HepG2 (cell line): Measurements from ENCODE around the gene MARCHF5. TPM values are rescaled to one million over a fixed set of nuclear protein-coding genes. Genes with fewer than 3 reads are reported as not detected.
A peak's percentile ranks its signal among the peaks of the same experiment; 100 is the strongest.

ENCODE experiments used
- ARNT2 ChIP-seq: sonication (generic); formaldehyde crosslinking; IDR thresholded peaks from 2 replicates; pipeline ENCODE4 v1.8.0; 2022; ENCODE audit warnings: mild to moderate bottlenecking, low read depth, missing genetic modification reagents, moderate library complexity
- CSRNP2 ChIP-seq: sonication (generic); formaldehyde crosslinking; conservative IDR thresholded peaks from 2 replicates; pipeline ENCODE4 v1.8.0; 2022; ENCODE audit warnings: low read depth, missing genetic modification reagents
- FOXA3 ChIP-seq: IDR thresholded peaks from 2 replicates; pipeline ENCODE4 v1.6.1; 2016; ENCODE audit warnings: missing genetic modification reagents, missing compliant biosample characterization
- FOXJ3 ChIP-seq: sonication (generic); formaldehyde crosslinking; IDR thresholded peaks from 2 replicates; pipeline ENCODE4 v1.4.0; 2020; ENCODE audit warnings: missing genetic modification reagents, mild to moderate bottlenecking, borderline replicate concordance
- FOXK1 ChIP-seq: sonication (generic); formaldehyde crosslinking; IDR thresholded peaks from 2 replicates; pipeline ENCODE4 v1.4.0; 2020; ENCODE audit warnings: low read depth, missing genetic modification reagents, borderline replicate concordance
- JUNB ChIP-seq: sonication (generic); formaldehyde crosslinking; IDR thresholded peaks from 2 replicates; pipeline ENCODE4 v1.8.0; 2022; ENCODE audit warnings: missing genetic modification reagents, mild to moderate bottlenecking, borderline replicate concordance
- PAX8 ChIP-seq: sonication (generic); formaldehyde crosslinking; IDR thresholded peaks from 2 replicates; pipeline ENCODE4 v1.8.0; 2022; ENCODE audit warnings: mild to moderate bottlenecking, missing genetic modification reagents, borderline replicate concordance
- PRDM15 ChIP-seq: sonication (generic); formaldehyde crosslinking; IDR thresholded peaks from 2 replicates; pipeline ENCODE4 v1.4.0; 2020; ENCODE audit warnings: missing genetic modification reagents
- SKIL ChIP-seq: sonication (generic); formaldehyde crosslinking; IDR thresholded peaks from 2 replicates; pipeline ENCODE4 v1.8.0; 2022; ENCODE audit warnings: missing genetic modification reagents, mild to moderate bottlenecking, moderate library complexity, borderline replicate concordance
- SOX6 ChIP-seq, 2 experiments: fragments of 450-650 bp in 1 of 2; sonication (generic) in 1 of 2; formaldehyde crosslinking in 1 of 2; IDR thresholded peaks; 2 replicates each; pipeline versions ENCODE4 v1.4.0 to v1.6.1; 2017 to 2020; ENCODE audit warnings: antibody characterized with exemption in 1 of 2, mild to moderate bottlenecking in 1 of 2, missing genetic modification reagents in 1 of 2
- TGIF2 ChIP-seq: IDR thresholded peaks from 2 replicates; pipeline ENCODE4 v1.6.1; 2016; ENCODE audit warnings: control low read depth, missing compliant biosample characterization
- THRA ChIP-seq: sonication (generic); formaldehyde crosslinking; IDR thresholded peaks from 2 replicates; pipeline ENCODE4 v1.4.0; 2020; ENCODE audit warnings: missing genetic modification reagents, borderline replicate concordance
- ZFP91 ChIP-seq: sonication (generic); formaldehyde crosslinking; IDR thresholded peaks from 2 replicates; pipeline ENCODE4 v1.9.0; 2022; ENCODE audit warnings: missing genetic modification reagents, mild to moderate bottlenecking, borderline replicate concordance
- ZNF350 ChIP-seq: sonication (generic); formaldehyde crosslinking; IDR thresholded peaks from 2 replicates; pipeline ENCODE4 v1.4.0; 2020; ENCODE audit warnings: mild to moderate bottlenecking, low read depth, missing genetic modification reagents, borderline replicate concordance
- ZNF354B ChIP-seq: sonication (generic); formaldehyde crosslinking; IDR thresholded peaks from 2 replicates; pipeline ENCODE4 v1.8.0; 2022; ENCODE audit warnings: mild to moderate bottlenecking, missing genetic modification reagents
- ZNF703 ChIP-seq: sonication (generic); formaldehyde crosslinking; IDR thresholded peaks from 2 replicates; pipeline ENCODE4 v1.5.1; 2020; ENCODE audit warnings: missing genetic modification reagents, mild to moderate bottlenecking, moderate library complexity, borderline replicate concordance
- ZNF737 ChIP-seq: sonication (generic); formaldehyde crosslinking; IDR thresholded peaks from 2 replicates; pipeline ENCODE4 v1.5.0; 2020; ENCODE audit warnings: missing genetic modification reagents, mild to moderate bottlenecking, borderline replicate concordance
- polyA plus RNA-seq, 8 experiments: library from polyadenylated mRNA; depleted of rRNA in 3 of 8; stranded (reverse) in 7 of 8; unstranded in 1 of 8; fragments of >200 nt; fragmentation: Illumina TruSeq in 4 of 8; extraction: Trizol in 4 of 8; gene quantifications; 2 replicates each; pipeline versions ENCODE4 v1.2.1 to v1.2.3, GENCODE V29; 2011 to 2016; ENCODE audit warnings: low read depth in 4 of 8, missing spikeins in 1 of 8, mixed read lengths in 1 of 8; ENCODE audit not compliant: insufficient read depth in 1 of 8
- total RNA-seq, 5 experiments: library from RNA; depleted of rRNA; stranded (reverse); fragments of >200 nt; fragmentation: Illumina TruSeq; extraction: Trizol; gene quantifications; 2 replicates each; pipeline ENCODE4 v1.2.3, GENCODE V29; 2016; ENCODE audit warnings: low read depth in 1 of 5

The MARCHF5 gene
- total and polyA plus RNA-seq, 2 of the 13 experiments (the other 11 are each of a cell fraction or from before 2014, with no cell fraction given), result 19.4 to 21.0 TPM

GRCh38 chr10:92290076-92290836 is 711 bp upstream of the MARCHF5 start (continued):
- TF ChIP-seq SOX6 (IDR thresholded peaks at IDR 0.05) (no peak), SOX6 (CRISPR knock-in tag; IDR thresholded peaks at IDR 0.05) (no peak), ZNF703 (CRISPR knock-in tag) (no peak), SKIL (CRISPR knock-in tag) (no peak), PRDM15 (CRISPR knock-in tag) (no peak), FOXJ3 (CRISPR knock-in tag) (no peak), TGIF2 (peak; percentile 38; the same call in 1 of the 2 replicates), ZNF737 (CRISPR knock-in tag) (no peak), ARNT2 (CRISPR knock-in tag) (no peak), ZNF350 (CRISPR knock-in tag) (no peak; the same call in 1 of the 2 replicates), ZNF354B (no peak), THRA (CRISPR knock-in tag) (no peak), PAX8 (CRISPR knock-in tag) (no peak), FOXA3 (CRISPR knock-in tag) (peak; percentile 28; the same call in 1 of the 2 replicates), CSRNP2 (no peak), ZFP91 (CRISPR knock-in tag) (no peak), FOXK1 (CRISPR knock-in tag) (no peak), JUNB (CRISPR knock-in tag) (no peak)
